GM18861 (cell line): ENCODE data around the gene NME7.
"Not testable (repeated sequence)": the region's sequence is repeated elsewhere in the genome, so short reads cannot be mapped to it uniquely, and the experiment has no call there.

Source experiments
- ATAC-seq: cut with Tn5 transposase; IDR thresholded peaks from one replicate; pipeline ENCODE4 v1.9.1; 2021; ENCODE audit not compliant: unreplicated experiment

The NME7 gene, protein sequence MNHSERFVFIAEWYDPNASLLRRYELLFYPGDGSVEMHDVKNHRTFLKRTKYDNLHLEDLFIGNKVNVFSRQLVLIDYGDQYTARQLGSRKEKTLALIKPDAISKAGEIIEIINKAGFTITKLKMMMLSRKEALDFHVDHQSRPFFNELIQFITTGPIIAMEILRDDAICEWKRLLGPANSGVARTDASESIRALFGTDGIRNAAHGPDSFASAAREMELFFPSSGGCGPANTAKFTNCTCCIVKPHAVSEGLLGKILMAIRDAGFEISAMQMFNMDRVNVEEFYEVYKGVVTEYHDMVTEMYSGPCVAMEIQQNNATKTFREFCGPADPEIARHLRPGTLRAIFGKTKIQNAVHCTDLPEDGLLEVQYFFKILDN

DNA sequence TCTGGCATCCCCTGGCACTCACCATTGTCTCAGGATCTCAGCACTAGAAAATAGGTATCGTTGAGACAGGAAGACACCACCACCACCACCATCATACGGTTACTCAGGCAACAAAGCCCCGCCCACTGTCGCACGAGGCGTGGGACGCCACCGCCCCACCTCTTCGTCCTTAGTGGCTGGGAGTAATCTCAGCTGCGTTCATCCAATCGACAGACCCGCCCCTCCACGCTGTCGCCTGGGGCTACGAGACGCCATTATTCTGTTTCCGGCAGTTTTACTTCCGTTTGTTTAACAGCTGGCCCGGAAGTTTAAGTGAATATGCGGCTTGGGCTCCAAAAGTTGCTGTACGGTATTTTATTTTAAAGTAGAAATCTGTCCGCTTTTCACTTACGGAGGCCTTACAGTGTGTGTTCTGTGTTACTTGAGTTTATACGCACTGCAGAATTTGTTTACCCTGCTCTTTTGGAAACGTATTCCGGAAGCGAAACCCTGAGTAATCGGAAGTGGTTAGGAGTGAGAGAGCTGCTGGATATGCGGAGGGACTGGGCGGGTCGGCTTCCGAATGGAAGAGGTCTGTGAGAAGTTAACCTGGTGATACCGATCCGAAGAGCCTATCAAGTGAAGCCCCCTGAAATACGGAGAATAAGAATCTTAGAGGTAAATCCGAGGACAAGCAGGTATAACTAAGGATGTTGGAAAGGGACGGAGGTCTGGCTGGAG is at the start of gene NME7, which contains the start of gene BLZF1:
NME7 (minus strand) TSS at position 112 of the 720 bp plus-strand sequence; CDS start at position 25, 87 bp downstream.
BLZF1 (plus strand) TSS at position 510 of the 720 bp plus-strand sequence. CDS start 1,328 bp downstream, outside the sequence.
- peak; percentile 83 for ATAC-seq

DNA sequence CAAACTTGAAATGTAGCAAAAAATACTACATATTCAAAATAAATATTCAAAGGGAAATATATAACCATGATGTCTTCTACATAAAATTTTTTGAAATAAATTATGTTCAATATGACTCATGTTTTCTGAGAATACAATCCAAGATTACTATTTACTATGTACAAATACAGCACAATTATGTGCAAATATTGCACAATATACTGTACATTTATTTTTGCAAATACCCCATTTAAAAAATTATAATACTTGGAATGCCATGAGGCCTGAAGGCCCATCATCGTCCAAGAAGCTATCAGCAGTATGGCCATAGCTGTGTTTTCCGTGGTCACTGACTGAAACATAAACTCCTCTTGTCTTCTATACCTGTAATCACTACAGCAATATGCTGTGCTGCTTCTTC is 47.4 kb upstream of the NME7 start:
- no peak for ATAC-seq

DNA sequence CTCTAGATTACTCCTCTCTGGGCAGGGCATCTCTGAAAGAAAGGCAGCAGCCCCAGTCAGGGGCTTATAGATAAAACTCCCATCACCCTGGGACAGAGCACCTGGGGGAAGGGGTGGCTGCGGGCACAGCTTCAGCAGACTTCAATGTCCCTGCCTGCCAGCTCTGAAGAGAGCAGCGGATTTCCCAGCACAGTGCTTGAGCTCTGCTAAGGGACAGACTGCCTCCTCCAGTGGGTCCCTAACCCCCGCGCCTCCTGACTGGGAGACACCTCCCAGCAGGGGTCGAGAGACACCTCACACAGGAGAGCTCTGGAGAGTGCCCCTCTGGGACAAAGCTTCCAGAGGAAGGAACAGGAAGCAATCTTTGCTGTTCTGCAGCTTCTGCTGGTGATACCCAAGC is 40.7 kb upstream of the NME7 start:
- not testable (repeated sequence) for ATAC-seq

DNA sequence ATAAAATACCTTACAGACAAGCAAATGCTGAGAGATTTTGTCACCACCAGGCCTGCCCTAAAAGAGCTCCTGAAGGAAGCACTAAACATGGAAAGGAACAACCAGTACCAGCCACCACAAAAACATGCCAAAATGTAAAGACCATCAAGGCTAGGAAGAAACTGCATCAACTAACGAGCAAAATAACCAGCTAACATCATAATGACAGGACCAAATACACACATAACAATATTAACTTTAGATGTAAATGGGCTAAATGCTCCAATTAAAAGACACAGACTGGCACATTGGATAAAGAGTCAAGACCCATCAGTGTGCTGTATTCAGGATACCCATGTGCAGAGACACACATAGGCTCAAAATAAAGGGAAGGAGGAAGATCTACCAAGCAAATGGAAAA is 35.0 kb upstream of the NME7 start:
- ATAC-seq: not testable (repeated sequence)

DNA sequence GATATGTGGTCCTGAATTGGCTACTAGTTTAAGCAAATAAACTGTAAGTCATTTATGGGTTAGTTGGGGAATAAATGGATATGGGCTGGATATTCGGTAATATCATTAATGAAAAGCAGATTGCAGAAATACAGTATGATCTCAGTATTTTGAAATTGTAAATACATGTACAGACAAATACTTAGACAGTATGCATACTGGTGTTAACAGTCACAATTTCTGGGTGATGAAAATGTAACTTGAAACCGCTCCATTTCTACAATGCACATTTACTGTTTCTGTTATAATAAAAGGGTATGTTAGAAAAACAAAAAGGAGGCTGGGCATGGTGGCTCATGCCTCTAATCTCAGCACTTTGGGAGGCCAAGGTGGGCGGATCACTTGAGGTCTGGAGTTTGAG is 28.4 kb upstream of the NME7 start:
- ATAC-seq: no peak

DNA sequence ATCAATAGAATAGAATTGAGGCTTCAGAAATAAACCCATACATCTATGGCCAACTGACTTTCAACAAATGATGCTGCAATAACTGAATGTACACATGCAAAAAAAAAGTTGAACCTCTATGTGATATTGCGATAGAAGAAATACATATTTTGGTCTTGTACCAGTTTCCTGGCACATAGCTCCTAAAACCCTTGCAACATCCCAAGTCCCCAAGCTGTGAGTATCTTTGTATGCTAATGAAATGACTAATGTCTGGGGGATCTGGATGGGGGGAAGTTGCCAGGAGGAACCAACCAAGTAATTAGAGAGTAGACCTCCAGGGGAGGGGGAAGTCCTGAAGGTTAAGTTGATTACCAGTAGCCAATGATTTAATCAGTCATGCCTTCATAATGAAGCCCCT is 24.8 kb upstream of the NME7 start:
- ATAC-seq: no peak

DNA sequence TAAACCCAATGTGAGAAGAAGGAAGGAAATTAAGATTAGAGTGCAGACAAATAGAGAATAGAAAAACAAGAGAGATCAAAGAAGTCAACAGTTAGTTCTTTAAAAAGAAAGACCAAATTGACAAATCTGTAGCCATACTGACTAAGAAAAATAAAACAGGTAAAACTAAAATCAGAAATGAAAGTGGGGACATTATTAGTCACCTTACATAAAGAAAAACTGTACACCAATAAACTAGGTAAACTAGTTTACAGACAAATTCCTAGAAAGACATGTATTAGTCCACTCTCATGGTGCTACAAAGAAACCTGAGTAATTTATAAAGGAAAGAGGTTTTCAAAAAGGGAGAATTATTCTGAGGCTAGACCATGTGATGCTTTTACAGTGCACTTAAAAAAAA is 22.7 kb upstream of the NME7 start:
- ATAC-seq: peak; percentile 82

DNA sequence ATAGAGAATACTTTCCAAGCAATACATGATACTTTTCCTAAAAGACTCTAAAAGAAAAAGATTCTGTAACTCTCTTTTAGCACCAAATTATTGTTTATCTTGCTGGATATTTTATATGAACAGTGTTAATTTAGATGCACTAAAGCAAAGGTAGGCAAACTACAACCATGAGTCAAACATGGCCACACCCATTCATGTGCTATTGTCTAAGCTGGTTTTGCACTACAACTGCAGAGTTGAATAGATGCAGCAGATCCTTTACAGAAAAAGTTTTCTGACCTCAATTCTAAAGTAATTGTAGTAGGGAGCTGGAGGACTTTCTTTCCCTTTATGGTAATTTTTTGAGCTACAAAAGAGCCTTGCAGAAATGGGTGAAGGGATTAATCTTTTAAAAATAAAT is 19.8 kb upstream of the NME7 start:
- no peak for ATAC-seq

DNA sequence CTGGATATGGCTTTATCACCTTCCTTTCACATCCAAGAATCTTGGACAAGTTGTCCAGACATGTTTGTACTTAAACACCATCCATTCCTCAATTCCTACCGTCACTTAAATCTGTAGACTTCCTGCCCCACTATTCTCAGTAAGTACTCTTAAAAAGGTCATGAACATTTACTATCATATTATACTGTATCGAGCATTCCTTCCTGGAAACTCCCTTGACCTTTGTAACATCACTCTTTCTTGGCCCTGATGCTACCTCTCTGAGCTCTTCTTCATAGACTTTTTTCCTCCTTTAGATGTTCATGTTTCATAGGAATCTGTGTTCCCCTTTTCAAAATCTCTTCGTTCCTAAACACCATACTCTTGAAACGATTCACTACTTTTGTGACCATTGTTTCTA is 15.9 kb upstream of the NME7 start:
- ATAC-seq: no peak

DNA sequence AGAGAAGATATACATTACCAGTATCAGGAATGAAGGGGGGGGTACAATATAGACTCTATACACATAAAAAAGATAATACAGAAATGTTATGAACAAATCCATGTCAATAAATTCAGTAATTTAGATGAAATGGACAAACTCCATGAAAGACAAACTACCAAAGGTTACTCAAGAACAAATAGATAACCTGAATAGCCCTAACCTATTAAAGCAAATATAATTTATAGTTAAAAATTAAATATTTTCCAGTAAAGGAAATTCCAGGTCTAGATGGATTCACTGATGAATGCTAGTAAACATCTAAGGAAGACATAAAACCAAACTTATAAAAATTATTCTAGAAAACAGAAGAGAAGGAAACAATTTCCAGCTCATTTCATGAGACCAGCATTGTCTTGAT is 13.6 kb upstream of the NME7 start:
- ATAC-seq: no peak

DNA sequence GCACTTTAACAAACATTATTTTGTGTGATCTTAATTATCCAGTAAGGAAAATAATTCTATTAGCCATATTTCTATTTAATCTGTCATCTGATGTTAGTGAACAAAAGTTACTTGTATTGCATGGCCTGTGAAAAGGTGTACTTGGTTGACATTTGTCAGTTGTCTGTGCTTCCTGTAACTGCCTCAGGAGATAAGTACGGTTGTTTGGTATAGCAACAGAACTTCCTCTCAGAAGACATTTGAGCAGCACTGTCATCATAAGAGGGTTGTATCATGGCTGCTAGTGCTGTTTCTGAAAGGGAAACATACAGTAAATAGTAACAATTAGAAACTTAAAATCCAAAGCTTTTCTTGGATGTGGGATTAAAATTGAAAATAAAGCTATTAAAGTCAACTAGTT is 3.8 kb upstream of the NME7 start:
- no peak for ATAC-seq

DNA sequence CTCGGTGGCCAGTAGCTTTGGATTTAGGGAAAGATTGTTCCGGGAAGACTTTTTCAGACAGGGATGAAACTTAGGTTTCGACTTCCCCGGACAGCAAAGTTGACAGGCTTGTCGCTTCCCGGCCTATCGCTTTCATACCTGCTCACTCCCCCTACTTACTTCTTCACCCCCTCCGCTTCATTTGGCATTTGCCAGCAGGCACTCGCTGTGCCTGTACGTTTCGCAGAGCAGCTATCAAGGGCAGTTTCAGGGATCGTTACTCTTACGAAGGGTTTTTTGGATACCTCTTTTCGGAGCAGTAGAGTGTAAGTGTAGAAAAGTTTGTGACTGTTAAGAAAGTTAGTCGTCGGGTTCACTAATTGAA is 791 bp upstream of the NME7 start:
- ATAC-seq: no peak

DNA sequence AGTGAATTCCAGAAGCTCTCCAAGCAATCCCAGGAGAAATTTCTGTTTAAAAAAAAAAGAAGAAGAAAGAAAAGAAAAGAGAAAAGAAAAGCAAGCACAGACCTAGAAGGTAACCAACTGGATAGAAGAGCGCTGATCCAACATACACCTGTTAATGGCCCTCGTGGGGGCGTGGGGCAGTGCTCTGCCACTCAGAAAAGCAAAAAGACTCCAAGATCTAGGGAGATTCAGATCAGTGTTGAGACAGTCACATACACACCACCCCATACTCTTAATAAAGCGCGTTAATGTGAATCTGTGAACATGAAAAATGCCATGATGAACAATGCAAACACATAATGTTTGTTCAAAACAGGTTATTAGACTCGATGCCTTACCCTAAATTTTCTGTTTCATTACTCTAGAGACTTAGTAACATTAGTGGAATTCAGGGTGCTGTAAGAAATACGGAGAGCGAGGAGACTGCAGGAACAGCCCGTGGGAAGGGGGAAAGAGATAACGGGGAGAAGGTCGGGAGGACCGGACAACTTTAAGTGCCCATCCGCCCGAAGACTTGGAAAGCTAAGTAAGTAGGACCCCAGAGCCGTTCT is 406 bp downstream of the NME7 start:
- peak; percentile 4 for ATAC-seq

DNA sequence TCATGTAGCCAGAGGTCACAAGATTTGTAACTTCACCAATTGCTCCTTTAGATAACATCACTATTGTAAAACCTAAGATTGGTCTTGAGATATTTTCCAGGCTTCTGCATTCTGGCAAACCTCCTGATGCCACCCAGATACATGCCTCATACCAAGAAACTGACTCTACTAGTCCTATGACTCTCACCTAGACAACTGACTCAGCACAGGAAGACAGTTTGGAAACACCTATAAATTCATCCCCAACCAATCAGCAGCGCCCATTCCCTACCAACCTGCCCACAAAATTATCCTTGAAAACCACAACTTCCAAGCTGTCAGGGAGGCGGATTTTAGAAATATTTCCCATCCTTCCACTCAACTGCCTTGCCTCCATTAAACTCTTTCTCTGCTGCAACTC is 2.6 kb downstream of the NME7 start:
- no peak for ATAC-seq

DNA sequence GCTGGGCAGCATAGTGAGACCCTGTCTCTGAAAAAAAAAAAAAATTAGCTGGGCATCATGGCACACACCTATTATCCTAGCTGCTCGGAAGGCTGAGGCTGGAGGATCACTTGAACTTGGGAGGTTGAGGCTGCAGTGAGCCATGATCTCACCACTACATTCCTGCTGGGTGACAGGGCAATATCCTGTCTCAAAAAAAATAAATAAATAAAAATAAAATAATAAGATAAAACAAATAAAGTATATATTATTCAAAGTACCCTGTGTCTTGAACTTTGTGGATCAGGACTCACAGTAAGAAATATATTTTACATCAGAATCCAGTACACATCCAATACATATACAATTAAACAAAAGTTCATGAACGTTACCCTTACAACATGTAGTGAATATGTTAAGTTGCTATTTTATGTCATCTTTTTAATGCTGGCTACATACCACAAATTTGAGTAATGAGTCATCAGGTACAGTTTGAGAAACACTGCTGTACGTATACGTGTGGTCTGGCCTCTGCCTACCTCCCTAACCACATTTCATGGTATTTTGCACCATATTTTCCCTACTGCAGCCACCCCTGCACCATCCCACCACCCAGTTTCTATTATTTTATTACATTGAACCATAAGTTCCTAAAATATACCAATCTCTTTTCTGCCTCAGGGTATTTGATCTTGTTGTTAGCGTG is 4.4 kb downstream of the NME7 start:
- ATAC-seq: peak; percentile 47

DNA sequence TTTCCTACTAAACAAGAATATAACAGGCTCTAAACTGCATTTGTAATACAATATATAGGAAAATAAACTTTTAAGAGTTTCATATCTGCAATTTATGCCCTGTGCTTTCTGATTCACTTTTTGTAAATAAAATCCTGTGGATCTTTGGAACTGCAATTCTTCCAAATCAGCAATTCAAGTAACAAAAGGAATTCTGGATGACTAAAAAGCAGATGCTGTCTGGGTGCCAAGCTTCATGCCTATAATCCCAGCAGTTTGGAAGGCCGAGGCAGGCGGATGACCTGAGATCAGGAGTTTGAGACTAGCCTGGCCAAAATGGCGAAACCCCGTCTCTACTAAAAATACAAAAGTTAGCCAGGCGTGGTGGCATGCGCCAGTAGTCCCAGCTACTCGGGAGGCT is 6.3 kb downstream of the NME7 start:
- no peak for ATAC-seq

DNA sequence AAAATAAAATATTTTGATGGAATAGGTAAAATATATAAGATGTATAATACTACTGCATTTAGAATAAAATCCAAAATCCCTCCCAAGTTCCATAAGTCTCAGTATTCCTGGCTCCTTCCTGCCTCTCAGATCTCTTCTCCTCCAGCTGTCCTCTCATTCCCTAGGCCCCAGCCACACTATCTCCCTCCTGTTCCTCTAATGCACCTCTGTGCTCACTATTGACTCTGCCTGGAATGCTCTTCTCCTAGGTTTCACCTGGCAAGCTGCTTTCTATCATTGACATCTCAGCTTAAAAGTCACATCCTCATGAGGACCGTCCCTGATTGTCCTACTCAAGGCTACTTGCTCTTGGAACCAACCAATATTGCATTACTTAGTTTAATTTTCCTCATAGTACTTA is 7.2 kb downstream of the NME7 start:
- no peak for ATAC-seq

DNA sequence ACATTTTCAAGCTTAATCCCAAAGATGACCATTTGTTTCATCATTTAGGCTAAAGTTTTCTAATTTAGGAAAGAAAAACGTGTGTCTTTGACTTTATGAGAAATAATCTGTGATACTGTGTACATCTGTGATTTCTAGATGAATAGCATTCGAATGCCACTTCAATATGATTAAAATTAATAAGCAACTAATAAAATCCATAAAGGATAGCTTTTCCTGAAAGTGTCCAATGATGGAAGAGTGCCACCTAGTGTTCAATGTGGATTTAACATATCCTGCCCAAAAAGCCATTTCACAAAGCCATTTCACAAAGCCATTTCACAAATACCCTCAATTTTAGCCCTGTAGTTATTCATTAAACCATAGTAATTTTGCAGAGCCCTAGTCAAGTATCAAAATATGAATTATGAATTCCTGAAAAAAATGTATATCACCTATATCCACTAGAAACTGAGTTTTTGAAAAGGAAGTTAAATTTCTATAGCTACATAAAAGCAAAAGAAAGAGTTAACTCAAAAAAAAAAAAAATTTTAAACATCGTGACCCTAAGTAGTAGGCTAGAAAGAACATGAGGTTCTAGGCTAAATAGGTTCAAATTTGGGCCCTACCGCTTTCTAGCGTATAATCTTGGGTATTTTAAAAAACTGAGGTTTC is 19.1 kb downstream of the NME7 start:
- no peak for ATAC-seq

DNA sequence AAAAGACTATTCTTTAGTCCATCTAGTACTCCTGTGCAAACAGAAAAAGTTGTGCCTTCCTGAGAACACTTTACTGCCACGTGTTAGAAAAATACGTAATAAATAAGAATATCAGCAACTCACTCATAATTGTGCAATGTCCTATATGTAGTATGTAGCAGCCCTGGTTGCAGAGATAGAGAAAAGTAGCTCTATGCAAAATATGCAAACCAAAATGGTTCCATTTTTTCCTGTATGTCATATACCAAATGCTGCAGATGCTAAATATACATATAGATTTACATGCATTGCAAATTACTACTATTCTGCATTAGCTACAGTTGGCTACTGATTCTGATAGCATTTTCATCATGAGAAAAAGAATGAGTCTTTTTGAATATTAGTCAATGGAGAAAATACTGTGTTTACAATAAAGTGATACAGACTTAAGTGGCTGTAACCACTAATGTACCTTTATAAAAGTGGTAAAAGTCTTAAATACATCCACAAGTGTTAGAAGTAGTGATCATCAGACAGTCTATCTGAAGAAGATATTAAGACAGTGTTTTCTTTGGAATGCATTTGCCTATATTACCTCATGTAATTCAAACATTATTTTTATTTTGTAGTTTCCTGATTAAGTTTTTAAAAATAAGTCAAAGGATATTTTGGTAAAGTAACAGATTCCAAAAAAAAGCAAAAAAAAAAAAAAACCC is 19.8 kb downstream of the NME7 start:
- ATAC-seq: no peak

DNA sequence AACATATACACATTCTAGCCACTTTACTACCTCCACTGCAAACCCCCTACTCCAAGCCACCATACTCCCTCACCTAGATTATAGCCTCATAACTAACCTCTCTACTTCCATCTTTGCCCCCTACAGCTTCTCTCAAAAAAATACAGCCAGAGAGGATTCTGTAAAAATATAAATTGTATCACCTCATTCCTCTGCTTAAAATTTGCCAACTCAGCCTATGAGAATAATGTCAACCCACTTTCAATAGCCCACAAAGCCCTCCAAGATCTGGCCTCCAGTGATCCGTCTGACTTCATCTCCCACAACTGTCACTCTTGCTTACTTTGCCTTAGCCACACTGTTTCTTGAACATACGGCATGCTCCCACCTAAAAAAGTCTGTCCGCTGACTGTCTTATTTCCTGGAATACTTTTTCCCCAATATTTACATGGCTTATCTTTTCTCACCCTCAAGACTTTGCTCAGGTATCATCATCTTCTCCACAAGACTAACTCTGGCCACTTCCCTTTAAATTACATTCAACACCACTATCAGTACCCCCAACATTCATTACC is 21.5 kb downstream of the NME7 start:
- no peak for ATAC-seq
